H1 (cell line): ENCODE measurements around the gene MCM7. TPM values are rescaled to one million over a fixed set of nuclear protein-coding genes. Genes with fewer than 3 reads are reported as not detected.

Experiments used
- BRCA1 ChIP-seq: IDR thresholded peaks from 2 replicates; pipeline ENCODE4 v1.6.1; 2012; ENCODE audit warnings: low read depth, low read length, improper control_type of control experiment
- CEBPB ChIP-seq: IDR thresholded peaks from 2 replicates; pipeline ENCODE4 v1.6.1; 2012; ENCODE audit warnings: low read depth, low read length
- EGR1 ChIP-seq: IDR thresholded peaks from 2 replicates; pipeline ENCODE4 v1.6.1; 2011; ENCODE audit warnings: low read depth, low read length, borderline replicate concordance
- POLR2A ChIP-seq, 2 experiments: IDR thresholded peaks; 1 replicate in 1 of 2; 2 replicates in 1 of 2; pipeline ENCODE4 v1.6.1; 2011; ENCODE audit warnings: low read depth in 2 of 2, low read length in 2 of 2, mild to moderate bottlenecking in 2 of 2; ENCODE audit errors: control extremely low read depth in 1 of 2
- POLR2AphosphoS5 ChIP-seq: IDR thresholded peaks from 2 replicates; pipeline ENCODE4 v1.6.1; 2011; ENCODE audit warnings: low read depth, low read length
- RXRA ChIP-seq: IDR thresholded peaks from 2 replicates; pipeline ENCODE4 v1.6.1; 2011; ENCODE audit warnings: low read depth, mild to moderate bottlenecking, low read length, moderate library complexity; ENCODE audit not compliant: insufficient read depth
- SP2 ChIP-seq: IDR thresholded peaks from 2 replicates; pipeline ENCODE4 v1.6.1; 2012; ENCODE audit warnings: mild to moderate bottlenecking, low read length, inconsistent platforms
- polyA plus RNA-seq, 7 experiments: library from polyadenylated mRNA; depleted of rRNA in 3 of 7; stranded (reverse) in 5 of 7; unstranded in 2 of 7; fragments of >200 nt in 5 of 7; fragments of 200-250 nt in 2 of 7; gene quantifications; 1 replicate in 5 of 7; 2 replicates in 1 of 7; 4 replicates in 1 of 7; pipeline versions ENCODE4 v1.2.1 to v1.2.3, GENCODE V29; 2011 to 2013; ENCODE audit warnings: missing spikeins in 2 of 7, mixed read lengths in 2 of 7
- total RNA-seq: library from RNA; stranded (reverse); fragmentation: NEBNext Ultra II Directional; extraction: Animal tissue kit (Norgen Biotek cat#: 25700); gene quantifications from 2 replicates; pipeline ENCODE4 v1.2.1, GENCODE V29; 2021
- TF ChIP-seq, protein P1 (sequence below): IDR thresholded peaks from 2 replicates; pipeline ENCODE4 v1.6.1; 2011; ENCODE audit warnings: low read length, improper control_type of control experiment

MCM7 gene
- total and polyA plus RNA-seq, 2 of the 8 experiments (the other 6 are each of a cell fraction or from before 2014, with no cell fraction given), result 313 to 344 TPM

DNA sequence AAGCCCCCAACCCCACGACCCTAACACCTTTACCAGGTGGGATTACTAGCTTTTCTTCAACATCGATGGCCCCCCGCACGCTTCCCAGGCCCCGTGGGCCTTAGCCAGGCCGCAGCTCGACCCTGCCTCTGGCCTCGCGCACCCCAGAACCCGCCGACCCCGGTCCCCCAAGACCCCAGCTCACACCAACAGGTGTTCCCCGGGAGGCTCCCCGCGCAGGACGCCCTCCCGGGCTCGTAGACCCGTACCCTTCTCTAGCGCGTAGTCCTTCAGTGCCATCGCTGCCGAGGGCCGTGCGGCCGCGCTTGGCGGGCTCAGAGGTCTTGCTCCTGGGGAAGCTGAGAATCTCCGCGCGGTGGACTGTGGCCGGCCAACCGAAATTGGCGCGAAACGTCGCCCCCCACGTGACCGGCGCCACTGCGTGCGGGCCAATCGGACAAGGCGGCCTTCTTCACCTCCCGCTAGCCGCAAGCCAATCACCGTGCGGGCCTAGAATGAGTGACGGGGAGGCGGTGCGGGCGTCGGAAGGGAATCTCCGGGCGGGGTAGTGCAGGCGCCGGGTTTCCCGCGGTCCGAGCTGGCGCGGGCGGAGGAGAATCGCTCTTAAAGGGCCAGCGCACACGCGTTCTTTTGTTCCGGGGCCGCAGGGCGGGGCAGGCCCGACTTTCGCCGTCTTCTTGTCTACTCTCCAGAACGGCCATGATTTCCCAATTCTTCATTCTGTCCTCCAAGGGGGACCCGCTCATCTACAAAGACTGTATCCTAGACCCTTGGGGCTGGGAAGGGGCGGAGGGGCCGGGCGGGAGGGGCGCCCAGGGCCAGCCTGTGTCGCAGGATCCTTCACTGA lies at the start of gene MCM7, which contains the start of gene AP4M1 (continued):
- TF ChIP-seq SP2 (no peak; the same call in 1 of the 2 replicates), POLR2AphosphoS5 (peak; percentile 95), EGR1 (no peak), BRCA1 (no peak), POLR2A (IDR thresholded peaks at IDR 0.05; ENCODE audit: control extremely low read depth in 1 of 2, low read depth in 2 of 2, low read length in 2 of 2) (peak in 1 of 2 experiments; percentile 77; a peak in 2 of 3 replicates), RXRA (no peak), CEBPB (no peak)
- TF ChIP-seq, protein P1, sequence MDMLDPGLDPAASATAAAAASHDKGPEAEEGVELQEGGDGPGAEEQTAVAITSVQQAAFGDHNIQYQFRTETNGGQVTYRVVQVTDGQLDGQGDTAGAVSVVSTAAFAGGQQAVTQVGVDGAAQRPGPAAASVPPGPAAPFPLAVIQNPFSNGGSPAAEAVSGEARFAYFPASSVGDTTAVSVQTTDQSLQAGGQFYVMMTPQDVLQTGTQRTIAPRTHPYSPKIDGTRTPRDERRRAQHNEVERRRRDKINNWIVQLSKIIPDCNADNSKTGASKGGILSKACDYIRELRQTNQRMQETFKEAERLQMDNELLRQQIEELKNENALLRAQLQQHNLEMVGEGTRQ, result peak; percentile 97
